HFF-Myc (cell line): Measurements from ENCODE around the gene FAHD1.

ENCODE experiments used
- DNase-seq: peaks from one replicate; pipeline ENCODE4 v3.0.0-alpha.2; 2011; ENCODE audit warnings: low read depth; ENCODE audit errors: extremely low read depth
- H3K4me3 ChIP-seq: replicated peaks from 2 replicates; pipeline ENCODE4 v1.5.1; 2011; ENCODE audit warnings: low read depth, mild to moderate bottlenecking, control low read depth, low read length
- CTCF ChIP-seq: IDR thresholded peaks from 2 replicates; pipeline ENCODE4 v1.5.1; 2012; ENCODE audit warnings: mild to moderate bottlenecking, low read depth, low read length, control low read depth; ENCODE audit errors: missing control alignments

The FAHD1 gene

GRCh38 chr16:1877089-1877488, 50.1 kb downstream of the FAHD1 start:
- no peak for TF ChIP-seq CTCF
- no peak for DNase-seq
- H3K4me3 ChIP-seq = no peak overlapping the region

- no peak for TF ChIP-seq CTCF
- no peak overlapping the region for H3K4me3 ChIP-seq
- no peak for DNase-seq
Measured at GRCh38 chr16:1877804-1878203, 50.8 kb downstream of the FAHD1 start.

GRCh38 chr16:1878256-1878655, 51.2 kb downstream of the FAHD1 start:
- H3K4me3 ChIP-seq = no peak overlapping the region
- DNase-seq = no peak
- no peak for TF ChIP-seq CTCF
